ENCODE results near the gene ZNHIT1.

ZNHIT1 gene

DNA sequence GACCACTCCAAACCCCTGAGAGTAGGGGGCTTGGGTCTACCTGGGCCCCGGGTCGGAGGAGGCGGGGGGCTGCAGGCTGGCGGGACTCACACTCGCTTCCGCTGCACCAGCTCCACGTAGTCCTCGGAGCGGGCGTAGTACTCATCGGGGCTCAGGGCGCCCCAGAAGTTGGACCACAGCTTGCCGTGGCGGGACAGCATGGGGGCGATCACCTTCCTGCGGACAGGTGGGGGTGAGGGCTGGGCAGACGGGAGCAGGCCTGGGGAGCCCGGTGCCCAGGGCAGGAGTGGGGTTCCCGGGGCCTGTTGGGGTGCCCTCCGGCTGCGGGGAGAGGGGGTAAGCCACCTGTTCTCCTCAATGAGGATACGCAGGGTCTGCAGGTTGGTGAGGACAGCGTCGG is 6.5 kb upstream of the ZNHIT1 start:
- in situ Hi-C loops (cut with MboI; ENCODE audit: low pct_unique_long_range_greater_than_20kb, low sequenced_read_pairs), result no loop called here
- no peak for DNase-seq

DNA sequence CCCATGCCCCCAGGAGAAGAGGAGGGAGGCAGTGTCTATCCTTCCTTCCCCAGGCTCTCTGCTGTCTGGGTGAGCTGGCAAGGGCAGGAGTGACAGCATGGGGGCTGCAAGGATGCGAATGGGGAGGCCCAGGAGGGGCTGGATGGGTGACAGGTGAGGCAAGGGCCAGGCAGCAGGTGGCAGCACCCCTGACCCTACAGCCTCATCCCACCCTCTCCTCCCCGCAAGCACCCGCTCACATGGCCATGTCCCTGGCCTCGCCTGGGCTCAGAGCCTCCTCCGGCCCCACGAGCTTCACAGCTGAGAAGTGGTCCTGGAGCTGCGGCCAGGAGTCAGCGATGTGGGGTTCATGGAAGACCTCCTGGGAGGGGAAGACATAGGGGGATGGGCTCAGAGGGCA is 6.0 kb upstream of the ZNHIT1 start:
- no peak for DNase-seq
- in situ Hi-C loops (cut with MboI; ENCODE audit: low pct_unique_long_range_greater_than_20kb, low sequenced_read_pairs), result no loop called here

DNA sequence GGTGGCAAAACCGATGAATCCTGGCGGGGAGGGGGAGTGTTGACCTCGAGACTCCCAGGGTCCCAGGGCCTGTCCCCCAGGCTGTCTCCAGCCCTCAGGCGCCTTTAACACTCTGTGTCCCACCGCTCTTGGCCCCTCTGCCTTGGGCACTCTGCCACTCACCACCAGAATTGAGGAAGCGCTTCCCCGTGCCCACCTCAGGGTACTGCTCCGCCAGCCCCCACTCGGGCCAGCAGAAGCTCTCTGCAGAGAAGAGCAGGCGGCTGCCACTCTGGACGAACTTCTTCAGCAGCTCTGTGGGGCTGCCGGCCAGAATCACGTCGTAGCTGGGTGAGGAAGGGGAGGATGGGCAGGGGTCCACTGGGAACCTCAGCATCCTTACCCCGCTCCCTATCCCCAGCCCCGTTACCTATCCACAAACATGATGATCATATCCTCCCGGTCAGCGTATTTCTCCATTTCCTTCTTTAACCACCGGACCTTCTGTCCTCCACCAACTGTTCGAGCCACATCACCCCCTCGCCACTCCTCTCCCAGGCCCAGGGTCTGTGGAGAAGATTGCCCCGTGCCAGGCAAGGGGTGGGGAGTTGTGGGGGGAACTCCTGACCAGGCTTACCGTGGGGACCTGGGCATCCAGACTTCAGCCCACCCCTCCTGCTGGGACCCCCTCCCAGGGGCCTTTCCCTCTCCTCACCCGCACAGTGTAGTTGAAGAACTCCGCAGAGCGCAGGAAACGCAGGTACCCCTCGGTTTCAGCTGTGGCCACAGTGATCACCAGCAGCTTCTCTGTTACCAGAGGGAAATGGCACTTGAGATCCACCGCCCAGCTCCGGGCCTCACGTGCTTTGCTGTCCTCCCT is 1.7 kb upstream of the ZNHIT1 start:
- no peak for DNase-seq
- in situ Hi-C loops (cut with MboI; ENCODE audit: low pct_unique_long_range_greater_than_20kb, low sequenced_read_pairs), result no loop called here

DNA sequence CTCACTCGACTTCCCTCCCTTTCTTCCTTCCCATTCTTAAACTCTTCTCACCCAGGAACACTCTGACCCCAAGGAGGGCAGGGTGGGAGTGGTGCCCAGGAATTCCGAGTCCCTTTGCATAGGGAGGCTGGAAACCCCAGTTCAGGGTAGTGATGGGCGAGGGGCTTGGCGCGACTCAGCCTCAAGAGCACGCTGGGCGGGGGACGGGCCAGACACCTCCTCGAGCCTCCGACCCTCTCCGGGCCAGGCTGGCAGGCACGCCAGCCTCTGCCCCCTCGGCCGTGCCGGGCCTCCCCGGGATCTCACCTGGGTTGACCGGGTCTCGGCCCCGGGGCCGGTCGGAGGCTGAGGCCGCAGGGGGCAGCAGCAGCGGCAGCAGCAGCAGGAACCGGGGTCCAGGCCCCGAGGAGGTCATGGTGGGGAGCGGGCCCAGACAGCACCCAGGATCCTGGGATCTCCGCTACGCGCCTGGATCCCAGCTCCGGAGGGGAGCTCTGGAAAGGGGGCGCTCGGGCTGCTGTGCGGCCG is 1.0 kb upstream of the ZNHIT1 start:
- in situ Hi-C loops (cut with MboI; ENCODE audit: low pct_unique_long_range_greater_than_20kb, low sequenced_read_pairs), result no loop called here
- DNase-seq, result peak; percentile 51

DNA sequence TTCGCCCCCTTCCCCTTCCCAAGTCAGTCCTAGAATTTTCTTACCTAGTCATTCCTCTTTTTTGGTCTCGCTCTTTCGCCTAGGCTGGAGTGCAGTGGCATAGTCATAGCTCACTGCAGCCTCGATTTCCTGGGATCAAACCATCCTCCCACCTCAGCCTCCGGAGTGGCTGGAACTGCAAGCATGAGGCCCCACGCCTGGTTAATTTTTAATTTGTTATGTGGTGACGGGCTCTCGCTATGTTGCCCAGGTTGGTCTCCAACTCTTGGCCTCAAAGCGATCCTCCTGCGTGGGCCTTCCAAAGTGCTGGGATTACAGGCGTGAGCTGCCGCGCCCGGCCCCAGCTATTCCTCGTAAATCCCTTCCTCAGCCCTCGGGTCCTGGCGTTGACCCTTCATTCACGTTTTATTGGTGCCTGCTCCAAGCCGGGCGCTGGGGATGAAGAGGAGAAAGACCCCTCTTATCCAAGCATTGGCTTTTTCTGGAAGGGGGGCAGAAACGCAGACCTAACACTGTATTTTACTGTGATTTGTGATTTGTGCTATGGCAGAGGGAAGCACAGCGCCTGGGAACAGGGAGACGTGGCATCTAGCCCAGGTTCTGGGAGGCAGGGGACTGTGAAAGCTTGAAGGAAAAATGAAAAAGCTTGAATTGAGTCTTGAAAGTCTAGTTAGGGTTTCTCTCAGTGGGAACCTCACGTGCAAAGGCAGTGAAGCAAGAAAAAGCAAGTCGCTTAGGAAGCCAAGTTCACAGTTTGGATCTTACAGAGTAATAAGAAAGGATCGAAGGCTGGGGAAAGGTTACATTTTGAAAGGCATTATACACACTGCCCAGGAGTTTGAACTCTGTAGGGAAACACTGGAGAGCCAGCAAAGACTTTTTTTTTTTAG is 516 bp downstream of the ZNHIT1 start:
- in situ Hi-C loops (cut with MboI; ENCODE audit: low pct_unique_long_range_greater_than_20kb, low sequenced_read_pairs), result no loop called here
- no peak for DNase-seq

DNA sequence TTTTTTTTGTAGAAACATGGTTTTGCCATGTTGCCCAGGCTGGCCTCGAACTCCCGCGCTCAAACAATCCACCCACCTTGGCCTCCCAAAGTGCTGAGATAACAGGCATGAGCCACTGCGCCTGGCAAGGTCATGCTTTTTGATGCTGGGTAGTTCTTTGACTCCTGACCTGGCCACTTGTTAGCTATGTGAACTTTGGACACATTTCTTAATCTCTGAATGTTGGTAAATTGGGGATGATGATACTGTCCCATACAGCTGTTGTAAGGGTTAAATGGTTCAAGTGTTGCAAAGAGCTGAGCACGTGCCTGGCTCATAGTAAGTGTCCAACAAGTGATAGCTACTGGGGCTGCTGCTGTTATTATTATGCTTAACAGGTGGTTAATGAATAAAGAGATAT is 2.3 kb downstream of the ZNHIT1 start:
- DNase-seq, result no peak
- in situ Hi-C loops (cut with MboI; ENCODE audit: low pct_unique_long_range_greater_than_20kb, low sequenced_read_pairs), result no loop called here

DNA sequence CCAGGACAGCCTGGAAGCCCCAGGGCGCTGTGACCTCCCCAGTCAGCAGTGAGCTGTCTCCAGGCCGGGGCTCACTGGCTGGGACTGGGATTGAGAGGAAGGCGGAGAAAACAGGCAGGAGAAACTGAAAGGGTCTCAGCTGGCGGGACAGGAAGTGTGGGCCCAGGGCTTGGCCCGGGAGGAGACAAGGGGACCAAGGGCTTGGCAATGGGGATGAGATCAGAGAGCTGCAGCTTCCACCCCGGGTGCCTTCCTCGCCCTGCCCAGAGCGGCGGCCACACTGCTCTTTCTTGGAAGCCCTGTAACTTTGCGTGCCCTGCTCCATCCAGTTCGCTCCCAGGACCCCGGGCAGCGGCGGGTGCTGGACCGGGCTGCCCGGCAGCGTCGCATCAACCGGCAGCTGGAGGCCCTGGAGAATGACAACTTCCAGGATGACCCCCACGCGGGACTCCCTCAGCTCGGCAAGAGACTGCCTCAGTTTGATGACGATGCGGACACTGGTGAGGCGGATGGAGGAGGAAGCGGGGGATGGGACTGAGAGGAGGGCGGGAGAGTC is 4.4 kb downstream of the ZNHIT1 start:
- no peak for DNase-seq
- in situ Hi-C loops (cut with MboI; ENCODE audit: low pct_unique_long_range_greater_than_20kb, low sequenced_read_pairs), result no loop called here

DNA sequence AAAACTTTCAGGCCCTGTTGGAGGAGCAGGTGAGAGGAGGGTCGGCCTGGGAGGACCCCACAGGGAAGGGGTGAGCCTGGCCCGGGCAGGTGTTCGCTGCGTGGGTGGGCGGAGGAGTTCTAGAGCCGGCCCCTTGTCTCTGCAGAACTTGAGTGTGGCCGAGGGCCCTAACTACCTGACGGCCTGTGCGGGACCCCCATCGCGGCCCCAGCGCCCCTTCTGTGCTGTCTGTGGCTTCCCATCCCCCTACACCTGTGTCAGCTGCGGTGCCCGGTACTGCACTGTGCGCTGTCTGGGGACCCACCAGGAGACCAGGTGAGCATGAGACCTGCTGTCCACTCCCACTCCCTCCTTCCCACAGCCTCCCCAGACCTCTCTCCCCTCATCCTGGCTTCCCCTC is 5.6 kb downstream of the ZNHIT1 start:
- in situ Hi-C loops (cut with MboI; ENCODE audit: low pct_unique_long_range_greater_than_20kb, low sequenced_read_pairs), result no loop called here
- DNase-seq, result no peak

DNA sequence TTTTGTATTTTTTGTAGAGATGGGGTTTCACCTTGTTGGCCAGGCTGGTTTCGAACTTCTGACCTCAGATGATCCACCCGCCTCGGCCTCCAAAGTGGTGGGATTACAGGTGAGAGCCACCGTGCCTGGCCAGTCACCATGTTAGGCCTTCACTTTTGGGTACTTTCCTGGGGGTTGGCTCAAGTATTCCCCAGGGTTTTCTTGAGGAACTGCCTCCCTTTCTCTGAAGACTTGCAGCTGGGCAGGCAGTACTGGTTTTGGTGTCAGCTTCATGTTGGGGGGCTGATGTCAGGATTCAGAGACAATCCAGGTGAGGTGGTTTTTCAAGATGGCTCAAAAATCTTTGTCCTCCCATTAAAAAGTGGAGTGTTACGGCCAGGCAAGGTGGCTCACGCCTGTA is 7.7 kb downstream of the ZNHIT1 start:
- DNase-seq, result no peak
- in situ Hi-C loops (cut with MboI; ENCODE audit: low pct_unique_long_range_greater_than_20kb, low sequenced_read_pairs), result no loop called here

DNA sequence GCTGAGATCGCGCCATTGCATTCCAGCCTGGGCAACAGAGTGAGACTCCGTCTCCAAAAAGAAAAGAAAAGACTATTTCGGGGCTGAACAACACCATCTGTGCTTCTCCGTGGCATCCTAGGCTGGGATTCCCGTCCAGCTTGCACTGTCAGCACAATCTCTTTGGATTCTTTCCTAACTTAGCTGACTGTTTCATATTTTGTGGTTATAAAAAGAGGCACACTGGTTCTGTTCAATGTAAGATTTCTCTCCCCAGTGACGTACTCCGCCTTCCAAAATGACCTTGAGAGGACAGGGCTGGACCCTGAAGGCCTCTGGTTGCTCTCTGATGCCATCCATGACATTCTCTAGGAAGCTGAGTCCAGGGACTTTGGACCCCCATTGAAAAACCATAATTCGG is 8.8 kb downstream of the ZNHIT1 start:
- in situ Hi-C loops (cut with MboI; ENCODE audit: low pct_unique_long_range_greater_than_20kb, low sequenced_read_pairs), result no loop called here
- no peak for DNase-seq

DNA sequence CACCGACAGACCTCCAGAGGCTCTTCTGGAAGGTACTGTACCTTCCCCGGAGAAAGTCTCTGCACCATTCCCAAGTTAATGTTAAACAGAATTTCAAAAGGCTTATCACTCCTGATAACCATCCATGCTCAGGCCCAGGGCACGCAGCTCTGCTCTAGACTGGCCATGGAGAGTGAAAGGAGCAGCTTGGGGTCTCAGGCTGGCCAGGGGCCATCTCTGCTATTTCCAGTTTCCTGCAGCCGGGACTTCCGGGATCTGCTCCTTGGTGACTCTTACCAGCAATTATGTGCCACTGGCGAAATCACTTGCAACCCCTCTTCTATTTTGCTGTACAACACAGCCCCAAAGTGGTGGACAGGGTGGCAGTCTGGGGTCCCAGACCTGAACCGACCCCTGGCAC is 13.7 kb downstream of the ZNHIT1 start:
- no peak for DNase-seq
- in situ Hi-C loops (cut with MboI; ENCODE audit: low pct_unique_long_range_greater_than_20kb, low sequenced_read_pairs), result no loop called here

DNA sequence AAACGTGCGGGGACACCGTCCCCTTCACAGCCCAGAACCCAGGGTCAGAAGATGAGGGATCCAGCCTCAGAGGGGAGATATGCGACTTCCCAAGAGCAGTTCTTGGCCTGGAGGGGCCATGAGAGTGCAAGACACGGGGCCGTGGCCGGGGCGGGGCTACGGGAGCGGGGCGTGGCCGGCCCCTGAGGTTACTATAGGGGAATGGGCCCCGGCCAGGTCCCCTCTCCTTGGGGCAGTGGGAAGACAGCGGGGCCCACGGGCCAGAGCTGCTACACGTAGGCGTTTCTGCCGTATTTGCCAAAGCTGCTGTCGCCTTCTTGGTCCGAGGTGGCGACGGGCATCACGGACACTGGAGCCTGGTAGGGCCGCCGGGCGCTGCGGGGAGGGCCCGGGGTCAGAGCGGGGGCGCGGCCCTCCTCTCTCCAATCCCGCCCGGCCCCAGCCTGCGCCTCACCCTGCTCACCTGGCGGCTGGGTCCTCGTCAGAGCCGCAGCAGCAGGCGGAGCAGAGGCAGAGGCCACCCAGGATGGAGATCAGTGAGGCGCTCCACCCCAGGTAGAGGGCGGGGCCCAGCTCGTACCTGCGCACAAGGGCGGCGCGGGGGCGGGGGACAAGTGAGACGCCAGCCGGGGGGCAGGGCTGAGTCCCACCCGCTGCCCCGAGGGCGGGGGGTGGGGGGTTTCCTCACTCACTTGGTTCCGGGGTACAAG is 14.3 kb downstream of the ZNHIT1 start:
- in situ Hi-C loops (cut with MboI; ENCODE audit: low pct_unique_long_range_greater_than_20kb, low sequenced_read_pairs), result no loop called here
- no peak for DNase-seq

DNA sequence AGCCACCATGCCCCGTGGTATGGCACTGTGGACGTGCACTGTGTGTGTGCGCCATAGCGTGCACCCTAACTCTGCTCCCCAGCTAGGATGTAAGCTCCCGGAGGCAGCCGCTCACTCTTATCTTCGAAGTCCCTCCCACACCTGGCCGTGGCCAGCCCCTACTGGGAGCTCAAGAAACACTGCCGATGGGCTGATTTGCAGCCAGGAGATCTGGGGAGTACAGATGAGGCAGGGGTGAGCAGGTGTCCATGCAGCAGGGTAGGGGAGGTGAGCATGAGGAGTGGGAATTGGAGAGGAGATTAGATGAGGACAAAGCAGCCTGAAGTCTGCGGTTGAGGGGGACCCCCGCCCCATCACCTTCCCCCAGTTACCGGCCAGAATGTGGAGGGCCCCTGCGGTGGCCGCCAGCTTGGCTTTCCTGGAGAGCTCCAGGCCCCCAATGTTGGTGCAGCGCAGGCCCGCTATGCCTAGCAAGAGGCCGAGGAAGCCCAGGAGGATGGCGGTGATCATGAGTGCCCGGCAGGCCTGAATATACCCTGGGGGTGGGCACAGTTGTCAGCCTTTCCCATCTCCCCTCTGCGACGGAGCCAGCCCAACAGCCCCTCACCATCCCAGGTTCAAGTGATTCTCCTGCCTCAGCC is 16.1 kb downstream of the ZNHIT1 start:
- in situ Hi-C loops (cut with MboI; ENCODE audit: low pct_unique_long_range_greater_than_20kb, low sequenced_read_pairs), result no loop called here
- DNase-seq, result no peak

DNA sequence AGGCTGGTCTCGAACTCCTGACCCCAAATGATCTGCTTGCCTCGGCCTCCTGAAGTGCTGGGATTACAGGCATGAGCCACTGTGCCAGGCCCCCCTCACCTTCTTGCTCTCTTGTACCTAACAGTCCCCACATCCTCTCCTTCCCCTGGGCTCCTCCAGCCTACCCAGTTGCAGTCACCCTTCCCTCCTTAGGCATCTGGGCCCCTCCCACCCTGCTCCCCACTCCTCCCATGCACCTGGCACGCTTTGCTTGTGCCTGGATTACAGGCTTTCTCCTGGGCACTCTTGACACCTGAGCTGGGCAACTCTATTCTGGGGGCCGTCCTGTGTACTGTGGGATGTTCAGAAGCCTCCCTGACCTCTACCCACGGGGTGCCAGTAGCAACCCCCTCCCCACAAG is 16.7 kb downstream of the ZNHIT1 start:
- DNase-seq, result no peak
- in situ Hi-C loops (cut with MboI; ENCODE audit: low pct_unique_long_range_greater_than_20kb, low sequenced_read_pairs), result no loop called here

DNA sequence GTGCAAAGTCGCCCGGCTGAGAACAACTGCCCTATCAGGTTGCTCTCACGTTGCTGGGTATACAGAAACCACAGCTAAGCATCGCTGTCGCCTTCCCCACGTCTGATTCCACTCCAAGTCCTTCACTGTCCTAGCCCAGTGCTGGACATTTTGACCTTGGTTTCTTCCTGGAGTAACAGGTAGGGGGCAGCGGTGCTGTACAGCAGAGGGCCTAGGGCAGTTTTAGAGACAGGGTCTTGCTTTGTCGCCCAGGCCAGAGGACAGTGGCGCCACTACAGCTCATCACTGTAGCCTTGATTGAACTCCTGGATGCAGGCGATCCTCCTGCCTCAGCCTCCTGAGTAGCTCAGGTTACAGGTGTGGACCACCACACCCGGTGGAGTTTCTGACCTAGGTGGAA is 17.1 kb downstream of the ZNHIT1 start:
- in situ Hi-C loops (cut with MboI; ENCODE audit: low pct_unique_long_range_greater_than_20kb, low sequenced_read_pairs), result no loop called here
- DNase-seq, result peak; percentile 25

DNA sequence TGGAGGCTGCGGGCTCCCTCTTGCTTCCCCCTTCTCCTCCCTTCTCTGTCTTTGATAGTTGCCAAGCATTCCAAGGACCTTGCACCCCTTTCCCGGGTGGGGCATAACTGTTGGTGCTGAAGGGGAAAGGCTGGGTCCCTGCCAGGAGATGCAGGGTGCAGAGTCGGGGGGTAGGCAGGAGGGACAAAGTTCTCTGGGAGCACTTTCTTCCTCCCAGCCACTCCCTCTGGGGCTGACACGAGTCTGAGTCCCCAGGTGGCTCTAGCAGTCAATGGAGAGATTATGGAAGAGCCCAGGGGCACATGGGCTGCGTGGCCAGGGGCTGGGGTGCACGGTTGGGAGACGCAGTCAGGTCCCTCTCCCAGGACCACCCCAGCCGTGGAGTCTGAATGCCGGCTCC is 17.6 kb downstream of the ZNHIT1 start:
- DNase-seq, result no peak
- in situ Hi-C loops (cut with MboI; ENCODE audit: low pct_unique_long_range_greater_than_20kb, low sequenced_read_pairs), result no loop called here

DNA sequence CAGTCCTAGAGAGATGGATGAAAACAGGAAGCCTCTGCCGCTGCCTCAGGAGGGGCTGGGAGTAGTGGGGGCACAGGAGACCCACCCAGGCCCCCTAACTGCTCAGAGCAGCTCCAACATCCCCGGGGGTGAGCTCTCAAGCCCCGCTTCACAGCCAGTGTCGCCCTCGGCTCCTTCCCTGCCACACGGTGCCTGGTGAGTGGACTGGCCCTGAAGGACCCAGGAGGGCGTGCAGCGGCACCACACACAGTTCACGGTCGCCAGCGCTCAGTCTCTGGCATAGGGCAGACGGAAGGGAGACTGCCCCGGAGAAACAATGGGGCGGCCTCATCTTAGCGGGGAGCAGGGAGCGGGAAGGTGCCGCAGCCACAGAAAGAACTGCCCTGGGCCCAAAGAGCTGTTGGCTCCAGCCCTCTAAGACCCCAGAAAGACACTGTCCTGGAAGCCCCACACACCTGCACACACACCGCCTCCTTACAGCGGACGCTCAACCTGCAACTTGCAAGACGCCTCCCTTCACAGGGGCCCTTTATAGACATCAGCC is 18.4 kb downstream of the ZNHIT1 start:
- no peak for DNase-seq
- in situ Hi-C loops (cut with MboI; ENCODE audit: low pct_unique_long_range_greater_than_20kb, low sequenced_read_pairs), result no loop called here

DNA sequence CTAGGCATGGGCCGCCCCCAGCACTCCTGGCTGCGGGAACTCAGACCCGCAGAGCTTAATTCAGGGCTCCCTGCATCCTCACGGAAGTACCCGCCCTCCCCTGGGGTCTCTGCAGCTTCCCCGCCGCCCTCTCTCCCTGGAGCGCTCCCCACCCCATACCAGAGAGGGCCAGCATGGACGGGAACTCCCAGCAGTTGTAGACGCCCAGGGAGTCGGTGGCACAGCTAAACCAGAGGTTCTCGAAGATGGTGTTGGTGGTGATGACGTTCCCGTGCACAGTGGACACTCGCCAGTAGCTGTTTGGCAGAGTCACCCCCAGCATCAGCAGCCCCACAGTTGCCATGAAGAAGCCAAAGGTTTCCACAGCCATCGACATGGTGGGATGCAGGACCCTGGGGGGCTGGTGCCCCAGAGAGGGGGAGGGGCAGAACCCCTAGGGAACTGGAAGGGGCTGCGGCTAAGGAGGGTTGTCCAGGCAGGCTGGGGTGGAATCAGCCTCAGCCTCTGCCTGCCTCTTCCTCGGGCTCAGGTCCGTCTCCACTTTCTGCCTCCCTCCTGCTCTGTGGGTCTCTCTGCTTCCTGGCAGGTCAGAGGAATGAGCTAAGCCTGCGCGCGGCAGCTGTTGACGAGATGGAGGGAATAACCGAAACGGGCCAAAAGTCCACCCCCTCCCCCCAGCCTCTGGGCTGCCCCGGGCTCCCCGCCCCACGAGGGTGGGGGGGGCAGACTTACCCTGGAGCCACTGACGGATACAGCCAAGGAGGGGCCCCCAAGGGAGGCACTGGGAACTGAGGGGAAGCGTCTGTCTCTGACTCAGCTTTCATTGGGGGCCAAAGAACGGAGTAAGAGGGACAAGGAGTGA is 19.5 kb downstream of the ZNHIT1 start, which contains the start of gene CLDN15:
TSS of gene CLDN15 (minus strand) at position 597 of the 862 bp plus-strand sequence. CDS start at position 376, 221 bp downstream.
- in situ Hi-C loops (cut with MboI; ENCODE audit: low pct_unique_long_range_greater_than_20kb, low sequenced_read_pairs), result no loop called here
- no peak for DNase-seq

All from KBM-7 (cell line).